Measurements from ENCODE around the gene GALNT9. TPM values are rescaled to one million over a fixed set of nuclear protein-coding genes. Genes with fewer than 3 reads are reported as not detected.
A peak's percentile ranks its signal among the peaks of the same experiment; 100 is the strongest.

GALNT9 gene
- total RNA-seq, 2 experiments from 2014 or later = not detected

DNA sequence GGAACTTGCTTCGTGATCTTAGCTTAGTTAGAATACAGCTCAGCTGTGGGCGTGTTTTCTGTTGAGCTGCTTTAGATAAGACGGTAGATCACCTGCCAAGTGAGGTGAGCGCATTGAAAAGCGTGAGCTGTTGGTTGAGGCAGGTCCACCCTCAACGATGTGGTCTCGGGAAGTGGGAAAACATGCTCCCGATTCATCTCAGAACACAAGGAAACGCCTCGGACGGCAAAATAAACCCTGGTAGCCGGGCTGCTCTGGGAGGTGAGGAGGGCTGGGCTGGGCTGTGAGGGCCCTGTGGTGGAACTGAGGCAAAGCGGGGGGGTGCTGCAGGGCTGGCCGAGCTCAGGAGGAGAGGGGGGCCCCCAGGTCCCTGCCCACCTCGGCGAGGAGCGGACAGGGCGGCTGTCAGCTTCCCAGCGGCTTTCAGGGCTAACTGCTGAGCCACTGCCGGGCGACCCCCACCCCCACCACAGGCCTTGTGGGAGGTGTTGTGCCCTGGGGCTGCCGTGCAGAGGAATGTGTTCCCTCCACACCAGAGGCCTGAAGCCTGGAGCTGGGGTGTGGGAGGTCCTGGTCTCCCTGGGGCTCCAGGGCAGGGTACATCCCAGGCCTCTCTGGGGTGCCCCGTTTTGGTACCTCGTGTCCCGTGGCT lies 154.4 kb downstream of the GALNT9 start:
- no peak for DNase-seq
- POLR2A ChIA-PET = interaction anchor here (0.5 to 1.6 kb wide), 4 partner anchors 9 to 727 kb away, joined by 3 to 6 read pairs (median 5); no protein-coding TSS in a partner anchor
- CTCF ChIA-PET = interaction anchor here (1.0 kb wide), 1 partner anchor 21 kb away, joined by 3 read pairs; no protein-coding TSS in a partner anchor
- no peaks in the 10 kb centered on the region for H3K36me3 Mint-ChIP-seq (ENCODE audit: low read depth)
- no peak overlapping the region for H3K27ac Mint-ChIP-seq
- H3K9me3 Mint-ChIP-seq = no peaks in the 10 kb centered on the region
- H3K27me3 Mint-ChIP-seq = peaks cover 6% of the 10 kb centered on the region
- H3K4me1 Mint-ChIP-seq = peaks cover 30% of the 10 kb centered on the region
- no peak overlapping the region for H3K4me3 Mint-ChIP-seq

DNA sequence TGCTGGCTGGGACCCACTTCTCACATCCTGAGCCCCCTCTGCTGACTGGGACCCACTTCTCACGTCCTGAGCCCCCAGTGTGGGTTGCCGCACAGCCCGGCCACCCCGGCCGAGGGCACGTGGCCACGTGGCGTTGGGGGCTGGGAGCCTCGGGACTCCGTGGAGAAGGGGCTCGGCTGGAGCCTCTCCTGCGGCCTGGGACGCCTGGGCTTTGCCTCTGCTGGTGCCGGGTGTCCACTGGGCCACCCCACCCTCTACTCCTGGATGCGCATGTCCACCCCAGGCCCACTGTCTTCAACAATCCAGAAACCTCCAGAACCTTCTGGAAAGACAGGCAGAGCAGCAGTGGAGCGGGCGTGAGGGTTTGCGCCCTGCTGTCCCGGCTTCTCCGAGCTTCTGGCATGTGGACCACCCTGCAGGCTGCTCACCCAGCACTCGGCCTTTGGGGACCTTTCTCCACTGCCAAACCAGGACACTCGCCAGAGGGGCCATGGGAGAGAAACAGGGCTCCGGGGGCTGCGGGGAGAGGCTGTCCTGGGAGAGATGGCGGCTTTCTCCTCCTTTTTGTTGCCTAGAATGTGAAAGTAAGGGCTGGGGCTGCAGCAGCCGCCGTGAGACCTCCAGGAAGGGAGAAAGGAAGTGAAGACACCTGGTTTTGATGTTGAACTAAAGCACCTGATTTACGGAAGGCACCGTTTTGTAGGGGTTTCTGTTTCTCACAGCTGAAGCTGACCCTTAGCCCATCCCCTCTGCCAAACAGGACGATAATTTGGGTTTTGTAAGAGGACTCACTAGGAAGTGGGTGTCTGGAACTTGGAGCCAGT lies 155.2 kb downstream of the GALNT9 start:
- DNase-seq = no peak
- Mint-ChIP-seq H3K4me1 (peaks cover 28% of the 10 kb centered on the region), H3K27ac (no peak overlapping the region), H3K4me3 (no peak overlapping the region), H3K27me3 (peaks cover 6% of the 10 kb centered on the region), H3K9me3 (no peaks in the 10 kb centered on the region), H3K36me3 (ENCODE audit: low read depth) (no peaks in the 10 kb centered on the region)
- ChIA-PET CTCF (interaction anchor here (1.0 kb wide), 1 partner anchor 21 kb away, joined by 3 read pairs; no protein-coding TSS in a partner anchor), POLR2A (interaction anchor here (0.5 to 1.6 kb wide), 2 partner anchors 15 to 728 kb away, joined by 3 to 6 read pairs; no protein-coding TSS in a partner anchor)

DNA sequence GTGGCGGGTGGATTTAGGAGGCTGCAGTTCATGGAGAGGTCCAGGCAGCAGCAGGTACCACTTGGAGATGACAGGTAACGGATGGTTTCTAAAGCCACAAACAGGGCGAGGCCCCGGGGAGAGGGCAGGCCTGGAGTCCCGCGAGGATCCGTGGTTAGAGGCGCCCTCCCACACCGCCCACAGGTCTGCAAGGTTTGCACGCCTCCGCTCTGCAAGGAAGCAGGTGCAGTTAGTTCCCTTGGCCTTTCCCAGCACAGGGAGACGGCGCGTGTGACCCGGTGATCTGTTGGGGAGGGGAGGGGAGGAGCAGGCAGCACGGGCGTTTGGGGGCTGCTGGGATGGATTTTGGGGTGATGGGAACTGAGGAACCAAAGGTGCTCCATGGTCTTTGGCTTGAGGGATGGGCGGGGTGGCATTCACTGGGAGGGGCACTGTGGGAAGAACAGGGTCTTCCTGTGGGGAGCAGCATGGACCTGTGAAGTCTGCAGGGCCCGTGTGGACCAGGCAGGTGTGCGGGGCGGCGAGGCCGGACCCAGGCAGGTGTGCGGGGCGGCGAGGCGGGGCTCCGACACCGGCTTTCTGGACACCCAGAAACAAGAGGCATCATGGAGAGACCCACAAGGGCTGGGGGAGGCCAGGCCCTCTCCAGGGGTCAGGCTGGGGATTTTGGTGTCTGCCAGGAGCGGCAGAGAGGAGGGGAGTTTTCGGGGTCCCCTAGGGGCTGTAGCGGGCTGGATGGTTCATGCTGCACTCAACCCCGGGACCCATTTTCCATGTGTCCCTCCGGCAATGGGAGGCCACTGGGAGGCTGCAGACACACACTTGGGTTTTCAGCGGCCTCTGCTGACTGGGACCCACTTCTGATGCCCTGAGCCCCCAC lies 156.0 kb downstream of the GALNT9 start:
- CTCF ChIA-PET = no interaction called here
- Mint-ChIP-seq H3K27ac (no peak overlapping the region), H3K9me3 (no peaks in the 10 kb centered on the region), H3K4me3 (peak overlapping the region; percentile 32), H3K36me3 (ENCODE audit: low read depth) (no peaks in the 10 kb centered on the region), H3K27me3 (peaks cover 6% of the 10 kb centered on the region), H3K4me1 (peaks cover 19% of the 10 kb centered on the region)
- DNase-seq = peak; percentile 57
- POLR2A ChIA-PET = no interaction called here

DNA sequence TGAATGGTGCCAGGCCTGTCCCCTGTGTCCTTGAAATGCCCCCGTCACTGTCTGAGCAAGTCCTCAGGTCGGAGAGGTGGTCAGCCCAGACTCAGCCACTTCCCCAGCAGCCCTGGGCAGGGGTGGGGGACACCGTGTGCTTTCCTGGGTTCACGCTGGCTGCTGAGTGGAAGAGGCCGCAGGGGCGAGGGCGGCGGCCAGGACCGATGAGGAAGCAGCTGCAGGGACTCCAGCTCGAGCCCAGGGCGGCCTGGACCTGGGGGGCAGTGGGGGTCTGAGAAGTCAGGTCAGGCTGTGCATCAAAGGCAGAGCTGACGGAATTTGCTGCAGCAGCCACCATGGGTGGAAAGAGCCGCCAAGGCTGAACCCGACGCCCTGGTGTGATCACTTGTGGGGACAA lies 156.8 kb downstream of the GALNT9 start:
- peaks cover 6% of the 10 kb centered on the region for H3K27me3 Mint-ChIP-seq
- H3K36me3 Mint-ChIP-seq (ENCODE audit: low read depth) = no peaks in the 10 kb centered on the region
- H3K4me1 Mint-ChIP-seq = peaks cover 20% of the 10 kb centered on the region
- no peaks in the 10 kb centered on the region for H3K9me3 Mint-ChIP-seq
- peak overlapping the region; percentile 16 for H3K27ac Mint-ChIP-seq
- H3K4me3 Mint-ChIP-seq = no peak overlapping the region
- DNase-seq = no peak
- POLR2A ChIA-PET = interaction anchor here (1.7 kb wide), 1 partner anchor 17 kb away, joined by 5 read pairs; no protein-coding TSS in a partner anchor
- CTCF ChIA-PET = no interaction called here

DNA sequence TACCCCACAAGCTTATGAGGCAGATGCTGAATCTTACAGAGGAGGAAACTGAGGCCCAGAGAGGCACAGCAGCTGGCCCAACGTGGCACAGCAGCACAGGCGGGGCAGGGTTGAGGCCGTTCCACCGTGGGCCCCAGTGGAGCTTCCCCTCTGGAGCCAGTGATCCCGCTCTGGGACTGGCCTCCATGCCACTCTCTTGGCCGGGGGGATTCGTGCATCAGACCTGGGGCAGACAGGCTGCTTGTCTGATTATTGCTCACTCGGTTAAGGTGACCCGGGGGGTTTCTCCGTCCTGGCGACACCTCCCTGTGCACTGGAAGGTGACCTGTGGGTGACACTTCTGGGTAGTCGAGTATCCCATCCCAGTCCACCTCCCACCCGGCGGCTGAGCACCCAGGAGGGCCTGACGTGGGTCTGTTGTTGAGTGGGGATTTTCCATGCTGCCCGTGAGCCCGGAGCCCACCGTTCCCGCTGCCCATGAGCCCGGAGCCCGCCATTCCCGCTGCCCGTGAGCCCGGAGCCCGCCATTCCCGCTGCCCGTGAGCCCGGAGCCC lies 157.3 kb downstream of the GALNT9 start:
- Mint-ChIP-seq H3K36me3 (ENCODE audit: low read depth) (no peaks in the 10 kb centered on the region), H3K9me3 (peaks cover 2% of the 10 kb centered on the region), H3K27ac (no peak overlapping the region), H3K27me3 (peaks cover 6% of the 10 kb centered on the region), H3K4me1 (peaks cover 24% of the 10 kb centered on the region), H3K4me3 (no peak overlapping the region)
- ChIA-PET CTCF (no interaction called here), POLR2A (interaction anchor here (1.7 kb wide), 1 partner anchor 17 kb away, joined by 5 read pairs; no protein-coding TSS in a partner anchor)
- no peak for DNase-seq

DNA sequence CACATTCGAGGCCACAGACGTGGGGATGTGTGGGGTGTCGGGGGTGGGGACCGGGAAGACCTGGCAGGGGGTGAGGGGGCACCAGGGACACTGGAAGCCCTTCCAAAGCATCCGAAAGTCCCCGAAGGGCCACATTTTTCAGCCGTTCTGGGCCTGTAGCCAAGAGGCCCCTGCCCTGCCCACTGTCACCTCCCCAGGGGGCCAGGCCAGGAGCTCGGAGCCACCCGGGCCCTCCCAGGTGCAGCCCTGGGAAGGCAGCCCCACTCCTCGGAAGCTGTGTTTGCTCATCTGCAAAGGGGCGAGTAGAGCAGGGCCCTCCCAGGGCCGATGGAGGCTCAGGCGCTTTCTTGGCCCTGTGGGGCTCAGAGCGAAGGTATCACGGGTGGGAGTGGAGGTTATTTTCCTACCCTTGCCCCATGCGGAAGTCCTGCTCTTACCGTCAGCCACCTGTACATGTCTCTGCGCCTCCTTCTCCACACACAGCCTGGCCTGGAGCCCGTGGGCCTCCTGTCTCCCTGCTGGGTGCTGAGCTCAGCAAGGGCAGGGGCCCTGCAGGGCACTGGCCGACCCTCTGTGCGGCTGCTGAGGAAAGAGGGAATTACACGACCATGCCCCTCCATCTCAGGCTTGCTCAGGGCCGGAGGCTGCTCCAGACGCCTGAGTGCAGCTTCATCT lies 158.0 kb downstream of the GALNT9 start:
- ChIA-PET POLR2A (interaction anchor here (0.5 to 1.7 kb wide), 2 partner anchors 18 to 275 kb away, joined by 3 to 5 read pairs; no protein-coding TSS in a partner anchor), CTCF (no interaction called here)
- H3K9me3 Mint-ChIP-seq = peaks cover 2% of the 10 kb centered on the region
- no peaks in the 10 kb centered on the region for H3K36me3 Mint-ChIP-seq (ENCODE audit: low read depth)
- no peak overlapping the region for H3K27ac Mint-ChIP-seq
- peaks cover 6% of the 10 kb centered on the region for H3K27me3 Mint-ChIP-seq
- H3K4me1 Mint-ChIP-seq = peaks cover 24% of the 10 kb centered on the region
- no peak for DNase-seq
- H3K4me3 Mint-ChIP-seq = no peak overlapping the region

DNA sequence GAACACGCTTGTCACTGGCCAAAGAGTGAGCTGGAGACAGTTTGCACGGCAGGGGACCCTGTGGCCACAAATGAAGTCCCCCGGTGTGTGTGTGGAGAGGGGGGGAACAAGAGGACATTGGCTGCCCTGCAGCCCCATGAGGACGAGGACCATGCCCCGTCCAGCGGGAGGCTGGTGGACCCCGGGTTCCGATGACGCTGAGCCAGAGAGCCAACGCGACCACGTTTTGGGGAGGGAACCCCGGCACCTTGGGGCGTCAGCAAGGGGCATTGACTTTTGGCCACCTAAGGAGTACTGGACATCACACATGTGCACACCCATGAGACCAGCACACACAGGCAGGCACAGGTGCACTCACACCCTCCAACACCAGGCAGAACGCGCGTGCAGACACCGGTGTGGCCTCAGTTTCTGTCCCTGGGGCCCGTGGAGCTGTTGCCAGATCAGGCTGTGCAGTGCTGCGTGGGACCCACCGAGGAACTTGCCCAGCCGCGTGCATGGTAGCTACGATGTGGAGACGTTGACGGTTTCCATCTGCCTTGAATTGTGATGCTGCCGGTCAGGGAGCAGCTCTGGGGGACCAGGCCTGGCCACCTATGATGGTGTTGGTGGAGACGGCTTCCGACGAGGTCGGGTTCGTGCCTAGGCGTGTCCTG lies 158.6 kb downstream of the GALNT9 start:
- peaks cover 6% of the 10 kb centered on the region for H3K27me3 Mint-ChIP-seq
- H3K4me1 Mint-ChIP-seq = peaks cover 24% of the 10 kb centered on the region
- H3K27ac Mint-ChIP-seq = no peak overlapping the region
- ChIA-PET POLR2A (no interaction called here), CTCF (no interaction called here)
- no peak for DNase-seq
- no peaks in the 10 kb centered on the region for H3K36me3 Mint-ChIP-seq (ENCODE audit: low read depth)
- H3K4me3 Mint-ChIP-seq = no peak overlapping the region
- peaks cover 5% of the 10 kb centered on the region for H3K9me3 Mint-ChIP-seq

DNA sequence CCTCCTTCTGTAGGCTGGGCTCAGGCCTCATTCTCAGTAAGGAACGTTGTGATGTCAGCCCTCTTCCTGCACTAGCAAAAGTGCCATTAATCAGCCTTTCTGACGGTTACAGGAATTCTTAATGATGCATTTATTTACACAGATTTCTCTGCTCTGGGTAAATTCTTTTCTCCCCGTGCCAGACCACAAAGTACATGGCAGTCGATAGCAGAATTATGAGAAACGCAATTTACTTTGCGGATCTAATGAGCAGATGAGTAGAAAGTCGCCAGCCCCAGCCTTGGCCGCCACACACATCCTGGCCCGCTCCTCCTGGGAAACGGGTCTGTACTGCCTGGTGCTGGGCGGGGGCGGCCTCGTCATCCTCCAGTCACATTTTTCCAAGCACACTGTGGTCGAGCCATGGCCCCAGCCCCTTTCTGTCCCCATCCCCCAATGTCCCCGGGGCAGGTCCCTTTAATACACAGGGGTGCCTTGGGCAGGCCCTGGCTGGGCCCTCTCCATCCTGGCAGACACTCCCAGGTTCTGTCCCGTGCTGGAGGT lies 159.2 kb downstream of the GALNT9 start:
- H3K27me3 Mint-ChIP-seq = peaks cover 6% of the 10 kb centered on the region
- H3K9me3 Mint-ChIP-seq = peaks cover 5% of the 10 kb centered on the region
- no peak overlapping the region for H3K27ac Mint-ChIP-seq
- H3K36me3 Mint-ChIP-seq (ENCODE audit: low read depth) = no peaks in the 10 kb centered on the region
- POLR2A ChIA-PET = no interaction called here
- no peak for DNase-seq
- peaks cover 24% of the 10 kb centered on the region for H3K4me1 Mint-ChIP-seq
- CTCF ChIA-PET = no interaction called here
- no peak overlapping the region for H3K4me3 Mint-ChIP-seq

DNA sequence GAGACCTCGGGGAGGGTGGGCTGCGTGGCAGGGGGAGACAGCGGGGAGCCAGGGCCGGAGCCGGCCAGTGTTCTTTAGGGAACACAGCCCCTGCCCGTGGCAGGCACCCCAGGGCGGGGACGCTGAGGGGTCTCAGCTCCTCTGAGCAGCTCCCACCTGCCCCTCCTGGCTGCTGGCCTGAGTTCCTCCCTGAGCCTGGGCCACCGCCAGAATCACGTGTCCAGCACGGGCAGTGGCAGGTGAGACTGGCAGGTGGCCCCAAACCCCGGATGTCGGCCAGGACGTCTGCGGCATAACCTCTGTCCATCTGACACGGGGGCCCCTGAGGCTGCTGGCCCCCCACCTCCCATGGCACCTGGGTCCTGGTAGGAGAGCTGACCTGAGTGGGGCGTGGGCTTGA lies 160.0 kb downstream of the GALNT9 start:
- peaks cover 18% of the 10 kb centered on the region for H3K4me1 Mint-ChIP-seq
- ChIA-PET CTCF (no interaction called here), POLR2A (no interaction called here)
- no peak for DNase-seq
- peaks cover 5% of the 10 kb centered on the region for H3K9me3 Mint-ChIP-seq
- no peaks in the 10 kb centered on the region for H3K36me3 Mint-ChIP-seq (ENCODE audit: low read depth)
- peaks cover 4% of the 10 kb centered on the region for H3K27me3 Mint-ChIP-seq
- H3K27ac Mint-ChIP-seq = no peak overlapping the region
- H3K4me3 Mint-ChIP-seq = no peak overlapping the region

DNA sequence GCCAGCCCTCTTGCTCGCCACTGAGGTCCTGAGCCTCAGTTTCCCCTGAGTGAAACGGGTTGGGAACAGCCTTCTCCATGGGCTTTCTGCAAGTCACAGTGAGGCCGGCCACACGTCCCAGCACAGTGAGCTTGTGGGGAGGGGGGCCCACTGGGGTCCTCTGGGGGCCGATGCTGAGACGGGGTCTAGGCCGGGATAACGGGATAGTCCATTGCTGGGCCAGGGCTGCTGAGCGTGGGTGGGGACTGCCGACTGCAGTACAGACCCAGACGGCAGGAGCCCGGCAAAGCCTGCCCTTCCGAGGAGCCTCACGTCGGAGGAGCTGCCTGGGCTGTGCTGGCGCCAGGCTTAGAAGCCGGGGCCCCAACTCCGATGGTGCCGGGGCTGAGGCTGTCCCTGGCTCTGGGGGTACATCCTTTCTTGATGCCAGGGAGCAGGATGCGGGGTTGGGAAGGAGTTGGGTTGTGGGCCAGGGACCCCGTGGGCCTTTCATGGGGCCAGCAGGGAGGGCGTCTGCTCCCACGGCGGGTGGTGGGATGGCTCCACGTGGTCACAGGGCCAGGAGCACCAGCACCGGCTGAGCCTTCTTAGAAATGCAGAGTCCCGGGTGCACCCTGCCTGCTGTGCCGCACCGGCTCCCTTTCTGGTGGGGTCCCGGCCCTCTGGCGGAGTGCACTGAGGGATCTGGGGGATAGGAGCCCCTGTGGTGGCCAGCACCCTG lies 160.9 kb downstream of the GALNT9 start:
- Mint-ChIP-seq H3K9me3 (peaks cover 5% of the 10 kb centered on the region), H3K36me3 (ENCODE audit: low read depth) (no peaks in the 10 kb centered on the region), H3K27me3 (peaks cover 7% of the 10 kb centered on the region), H3K4me3 (no peak overlapping the region), H3K4me1 (peaks cover 18% of the 10 kb centered on the region), H3K27ac (no peak overlapping the region)
- CTCF ChIA-PET = no interaction called here
- POLR2A ChIA-PET = interaction anchor here (0.8 kb wide), 1 partner anchor 17 kb away, joined by 4 read pairs; no protein-coding TSS in a partner anchor
- no peak for DNase-seq

DNA sequence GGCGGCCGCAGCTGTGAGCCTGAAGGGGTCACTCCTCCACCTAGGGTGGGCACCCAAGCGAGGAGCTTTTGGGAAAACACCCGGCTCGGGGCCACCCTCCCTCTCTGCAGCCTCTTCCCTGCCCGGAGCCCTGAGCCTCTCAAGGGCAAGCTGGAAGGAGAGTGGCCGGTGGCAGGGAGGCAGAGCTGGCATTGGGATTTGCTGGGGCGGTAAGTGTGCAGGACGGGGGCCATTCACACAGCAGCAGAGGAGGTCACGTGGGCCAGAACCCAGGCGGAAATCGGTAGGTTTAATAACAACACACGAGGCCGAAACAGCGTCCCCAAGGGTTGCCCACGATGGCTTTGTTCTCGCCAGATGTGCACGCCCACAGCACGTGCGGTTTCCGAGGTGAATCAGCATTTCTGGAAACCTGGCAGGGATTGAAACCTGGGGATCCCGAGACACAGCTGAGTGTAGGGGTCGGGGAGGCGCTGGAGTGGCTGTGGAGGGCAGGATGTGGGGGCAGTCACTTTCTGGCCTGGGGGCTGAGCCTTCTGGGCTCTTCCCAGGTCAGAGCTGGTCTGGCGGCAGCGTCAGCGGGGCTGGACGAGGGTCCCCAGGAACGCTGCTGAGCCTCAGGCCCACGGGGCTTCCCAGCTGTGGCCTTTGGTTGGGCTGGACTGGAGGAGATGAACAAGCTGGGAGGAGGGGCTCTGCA lies 161.6 kb downstream of the GALNT9 start:
- H3K4me1 Mint-ChIP-seq = peaks cover 15% of the 10 kb centered on the region
- peaks cover 5% of the 10 kb centered on the region for H3K9me3 Mint-ChIP-seq
- POLR2A ChIA-PET = interaction anchor here (0.8 kb wide), 1 partner anchor 18 kb away, joined by 4 read pairs; no protein-coding TSS in a partner anchor
- H3K27ac Mint-ChIP-seq = no peak overlapping the region
- CTCF ChIA-PET = no interaction called here
- no peaks in the 10 kb centered on the region for H3K36me3 Mint-ChIP-seq (ENCODE audit: low read depth)
- no peak for DNase-seq
- no peak overlapping the region for H3K4me3 Mint-ChIP-seq
- H3K27me3 Mint-ChIP-seq = peaks cover 5% of the 10 kb centered on the region

All from activated CD4-positive, alpha-beta memory T cell treated with anti-CD3 and anti-CD28 coated beads, Interleukin-2, amount 10 ng/mL, durations not matched to agents 7 days and 5 days (primary cell).